ENCODE results near the gene NSUN6. TPM values are rescaled to one million over a fixed set of nuclear protein-coding genes. Genes with fewer than 3 reads are reported as not detected.
A peak's percentile ranks its signal among the peaks of the same experiment; 100 is the strongest.

Gene NSUN6
- total and polyA plus RNA-seq, 10 of the 15 experiments (the other 5 are each of a cell fraction or from before 2014, with no cell fraction given) = 10.2 to 25.0 (median 15.6) TPM

- peak; percentile 87 for FAIRE-seq
- intact Hi-C loops (cut with micrococcal nuclease; ENCODE audit: unreplicated experiment) = no loop called here
- 1% methylated on average over 3 of the region's 3 CpGs for WGBS (ENCODE audit: insufficient coverage, insufficient replicate concordance, low lambda C conversion rate, missing lambda C conversion rate)
- ChIA-PET SMC1A (ENCODE audit: uncharacterized antibody, unreplicated experiment) (interaction anchor here (0.7 to 5.0 kb wide), 16 partner anchors 10 to 184 kb away, joined by 3 to 21 read pairs (median 3); no protein-coding TSS in a partner anchor), CTCF (interaction anchor here (0.8 to 0.9 kb wide), 2 partner anchors 27 to 29 kb away, joined by 3 to 4 read pairs; no protein-coding TSS in a partner anchor), RAD21 (ENCODE audit: unreplicated experiment) (interaction anchor here (0.7 to 3.6 kb wide), 9 partner anchors 29 to 189 kb away, joined by 3 to 11 read pairs (median 3); no protein-coding TSS in a partner anchor), POLR2A (interaction anchor here (0.8 to 1.0 kb wide), 2 partner anchors 14 to 57 kb away, joined by 3 read pairs; no protein-coding TSS in a partner anchor)
- peak; percentile 50 for DNase-seq (ENCODE audit: low read depth, low spot score)
- peak overlapping the region; percentile 7; the same call in 1 of the 2 replicates for H2AFZ ChIP-seq (ENCODE audit: control insufficient read depth, low read depth, low read length)
- no peaks in the 10 kb centered on the region for H4K20me1 ChIP-seq (ENCODE audit: control insufficient read depth, insufficient read depth)
- no peaks in the 10 kb centered on the region for H3K36me3 ChIP-seq (ENCODE audit: control insufficient read depth in 2 of 2, insufficient read depth in 2 of 2, low read length in 1 of 2)
- no TSS peak for BruUV-seq (replicated peaks)
- no peak overlapping the region for H3K4me3 ChIP-seq
- peak overlapping the region; percentile 59; the same call in 1 of the 2 replicates for H3K4me2 ChIP-seq (ENCODE audit: control insufficient read depth, insufficient read depth)
- no peaks in the 10 kb centered on the region for H3K9me3 ChIP-seq (replicated peaks; ENCODE audit: control insufficient read depth, insufficient read depth, low read length)
- H3K9ac ChIP-seq (ENCODE audit: control insufficient read depth, insufficient read depth, low read length) = no peak overlapping the region
- ATAC-seq = peak; percentile 98
- H3K79me2 ChIP-seq (ENCODE audit: control insufficient read depth, insufficient read depth, low read length) = no peaks in the 10 kb centered on the region
- peaks cover 3% of the 10 kb centered on the region; the same call in 1 of the 2 replicates for H3K4me1 ChIP-seq (ENCODE audit: control insufficient read depth, insufficient read depth, low read length)
- in situ Hi-C loops (cut with MboI) = no loop called here
- no peak overlapping the region for H3K27ac ChIP-seq (ENCODE audit: control insufficient read depth, insufficient read depth)
- H3K27me3 ChIP-seq (replicated peaks in 1 of 2; ENCODE audit: control insufficient read depth in 2 of 2, insufficient read depth in 2 of 2, low read length in 1 of 2) = no peaks in the 10 kb centered on the region
- peak; percentile 50; the same call in 1 of the 2 replicates for TF ChIP-seq NBN (IDR thresholded peaks at IDR 0.05)
- TF ChIP-seq PKNOX1 (IDR thresholded peaks at IDR 0.05) = peak; percentile 79
- no peak for TF ChIP-seq E2F4 (IDR thresholded peaks at IDR 0.05; ENCODE audit: low read depth, low read length)
- TF ChIP-seq ZNF24 (IDR thresholded peaks at IDR 0.05) = no peak
- peak; percentile 60 for TF ChIP-seq PBX3 (IDR thresholded peaks at IDR 0.05; ENCODE audit: insufficient replicate concordance, low read depth, low read length)
- no peak for TF ChIP-seq BHLHE40 (IDR thresholded peaks at IDR 0.05; ENCODE audit: borderline replicate concordance in 1 of 2, low read depth in 2 of 2, low read length in 1 of 2)
- TF ChIP-seq SMC3 (IDR thresholded peaks at IDR 0.05; ENCODE audit: borderline replicate concordance, low read length) = no peak
- peak; percentile 81 for TF ChIP-seq ATF7 (IDR thresholded peaks at IDR 0.05; ENCODE audit: low read depth)
- no peak for TF ChIP-seq ATF2 (IDR thresholded peaks at IDR 0.05; ENCODE audit: low read length)
- TF ChIP-seq GATAD2B (conservative IDR thresholded peaks at IDR 0.05; ENCODE audit: low read depth) = no peak
- peak; percentile 18; the same call in 1 of the 2 replicates for TF ChIP-seq RELB (IDR thresholded peaks at IDR 0.05; ENCODE audit: low read depth)
- 0 out of 2 replicates have a peak, but pooled peaks have one; percentile 49 for TF ChIP-seq MLLT1 (IDR thresholded peaks at IDR 0.05)
Measured at GRCh38 chr10:18501198-18501597, 150.2 kb downstream of the NSUN6 start.

Measured in GM12878 (cell line).